Measurements from ENCODE around the gene LRRC55. TPM values are rescaled to one million over a fixed set of nuclear protein-coding genes. Genes with fewer than 3 reads are reported as not detected.

The LRRC55 gene
- total RNA-seq, 1 experiment from 2014 or later: not detected

GRCh38 chr11:57223601-57224000 lies 41.8 kb downstream of the LRRC55 start:
- no peaks in the 10 kb centered on the region for H3K9me3 Mint-ChIP-seq (ENCODE audit: unreplicated experiment)
- H3K36me3 Mint-ChIP-seq (ENCODE audit: insufficient read depth, unreplicated experiment): no peaks in the 10 kb centered on the region
- H3K4me3 Mint-ChIP-seq (ENCODE audit: unreplicated experiment): no peak overlapping the region
- POLR2A ChIA-PET: no interaction called here
- no peaks in the 10 kb centered on the region for H3K27me3 Mint-ChIP-seq (ENCODE audit: insufficient read depth, unreplicated experiment)
- CTCF ChIA-PET: interaction anchor here (0.6 to 1.8 kb wide), 4 partner anchors 13 to 382 kb away, joined by 3 to 5 read pairs (median 3); no protein-coding TSS in a partner anchor
- intact Hi-C loops (cut with micrococcal nuclease): no loop called here
- H3K27ac Mint-ChIP-seq (ENCODE audit: low read depth, unreplicated experiment): no peak overlapping the region
- no peak for DNase-seq (ENCODE audit: unreplicated experiment)
- no peaks in the 10 kb centered on the region for H3K4me1 Mint-ChIP-seq (ENCODE audit: insufficient read depth, unreplicated experiment)
- TF ChIP-seq, protein P1, sequence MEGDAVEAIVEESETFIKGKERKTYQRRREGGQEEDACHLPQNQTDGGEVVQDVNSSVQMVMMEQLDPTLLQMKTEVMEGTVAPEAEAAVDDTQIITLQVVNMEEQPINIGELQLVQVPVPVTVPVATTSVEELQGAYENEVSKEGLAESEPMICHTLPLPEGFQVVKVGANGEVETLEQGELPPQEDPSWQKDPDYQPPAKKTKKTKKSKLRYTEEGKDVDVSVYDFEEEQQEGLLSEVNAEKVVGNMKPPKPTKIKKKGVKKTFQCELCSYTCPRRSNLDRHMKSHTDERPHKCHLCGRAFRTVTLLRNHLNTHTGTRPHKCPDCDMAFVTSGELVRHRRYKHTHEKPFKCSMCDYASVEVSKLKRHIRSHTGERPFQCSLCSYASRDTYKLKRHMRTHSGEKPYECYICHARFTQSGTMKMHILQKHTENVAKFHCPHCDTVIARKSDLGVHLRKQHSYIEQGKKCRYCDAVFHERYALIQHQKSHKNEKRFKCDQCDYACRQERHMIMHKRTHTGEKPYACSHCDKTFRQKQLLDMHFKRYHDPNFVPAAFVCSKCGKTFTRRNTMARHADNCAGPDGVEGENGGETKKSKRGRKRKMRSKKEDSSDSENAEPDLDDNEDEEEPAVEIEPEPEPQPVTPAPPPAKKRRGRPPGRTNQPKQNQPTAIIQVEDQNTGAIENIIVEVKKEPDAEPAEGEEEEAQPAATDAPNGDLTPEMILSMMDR (IDR thresholded peaks at IDR 0.05; ENCODE audit: unreplicated experiment): no peak
- BruUV-seq (replicated peaks): no TSS peak

DNA sequence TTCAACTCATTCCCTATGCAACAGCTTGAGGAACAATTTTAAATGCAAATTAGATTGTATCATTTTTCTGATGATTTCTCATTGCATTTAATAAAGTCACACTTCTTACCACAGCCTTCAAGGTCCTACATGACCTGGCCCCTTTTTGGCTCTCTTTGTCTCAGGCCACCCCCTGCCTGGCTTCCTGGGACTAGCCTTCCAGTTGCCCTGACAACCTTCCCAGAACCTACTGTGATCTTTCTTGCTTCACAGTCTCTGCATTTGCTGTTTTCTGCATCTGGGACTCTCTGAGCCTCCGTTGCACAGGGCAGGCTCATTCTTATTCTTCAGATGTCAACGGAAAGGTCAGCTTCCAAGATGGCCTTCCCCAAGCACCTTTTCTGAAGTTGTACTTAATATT lies 42.4 kb downstream of the LRRC55 start:
- TF ChIP-seq, protein P1 (IDR thresholded peaks at IDR 0.05; ENCODE audit: unreplicated experiment): no peak
- no peak for DNase-seq (ENCODE audit: unreplicated experiment)
- no peak overlapping the region for H3K27ac Mint-ChIP-seq (ENCODE audit: low read depth, unreplicated experiment)
- intact Hi-C loops (cut with micrococcal nuclease): no loop called here
- ChIA-PET POLR2A (no interaction called here), CTCF (interaction anchor here (1.4 to 1.8 kb wide), 2 partner anchors 25 to 383 kb away, joined by 3 to 5 read pairs; no protein-coding TSS in a partner anchor)
- BruUV-seq (replicated peaks): no TSS peak
- H3K4me3 Mint-ChIP-seq (ENCODE audit: unreplicated experiment): no peak overlapping the region
- H3K27me3 Mint-ChIP-seq (ENCODE audit: insufficient read depth, unreplicated experiment): no peaks in the 10 kb centered on the region
- no peaks in the 10 kb centered on the region for H3K36me3 Mint-ChIP-seq (ENCODE audit: insufficient read depth, unreplicated experiment)
- H3K9me3 Mint-ChIP-seq (ENCODE audit: unreplicated experiment): no peaks in the 10 kb centered on the region
- H3K4me1 Mint-ChIP-seq (ENCODE audit: insufficient read depth, unreplicated experiment): no peaks in the 10 kb centered on the region

GRCh38 chr11:57224537-57224936 lies 42.8 kb downstream of the LRRC55 start:
- Mint-ChIP-seq H3K27ac (ENCODE audit: low read depth, unreplicated experiment) (no peak overlapping the region), H3K27me3 (ENCODE audit: insufficient read depth, unreplicated experiment) (no peaks in the 10 kb centered on the region), H3K4me3 (ENCODE audit: unreplicated experiment) (no peak overlapping the region), H3K4me1 (ENCODE audit: insufficient read depth, unreplicated experiment) (no peaks in the 10 kb centered on the region), H3K36me3 (ENCODE audit: insufficient read depth, unreplicated experiment) (no peaks in the 10 kb centered on the region), H3K9me3 (ENCODE audit: unreplicated experiment) (no peaks in the 10 kb centered on the region)
- BruUV-seq (replicated peaks): no TSS peak
- ChIA-PET CTCF (interaction anchor here (1.4 to 1.8 kb wide), 2 partner anchors 25 to 383 kb away, joined by 3 to 5 read pairs; no protein-coding TSS in a partner anchor), POLR2A (no interaction called here)
- TF ChIP-seq, protein P1 (IDR thresholded peaks at IDR 0.05; ENCODE audit: unreplicated experiment): no peak
- intact Hi-C loops (cut with micrococcal nuclease): no loop called here
- no peak for DNase-seq (ENCODE audit: unreplicated experiment)

GRCh38 chr11:57228600-57228999 lies 46.8 kb downstream of the LRRC55 start:
- Mint-ChIP-seq H3K27me3 (ENCODE audit: insufficient read depth, unreplicated experiment) (peaks cover 28% of the 10 kb centered on the region), H3K27ac (ENCODE audit: low read depth, unreplicated experiment) (no peak overlapping the region), H3K36me3 (ENCODE audit: insufficient read depth, unreplicated experiment) (no peaks in the 10 kb centered on the region), H3K4me3 (ENCODE audit: unreplicated experiment) (no peak overlapping the region), H3K4me1 (ENCODE audit: insufficient read depth, unreplicated experiment) (no peaks in the 10 kb centered on the region), H3K9me3 (ENCODE audit: unreplicated experiment) (no peaks in the 10 kb centered on the region)
- TF ChIP-seq, protein P1 (IDR thresholded peaks at IDR 0.05; ENCODE audit: unreplicated experiment): no peak
- intact Hi-C loops (cut with micrococcal nuclease): no loop called here
- no TSS peak for BruUV-seq (replicated peaks)
- no peak for DNase-seq (ENCODE audit: unreplicated experiment)
- CTCF ChIA-PET: no interaction called here
- POLR2A ChIA-PET: no interaction called here
